Adrenal gland (tissue), 12 donors: ENCODE measurements around the gene TMEM151A. TPM values are rescaled to one million over a fixed set of nuclear protein-coding genes. Genes with fewer than 3 reads are reported as not detected.
"Not testable (repeated sequence)": the region's sequence is repeated elsewhere in the genome, so short reads cannot be mapped to it uniquely, and the experiment has no call there.

Experiments
- DNase-seq, 7 donors: peaks; one replicate each; pipeline ENCODE4 v3.0.0-alpha.2; 2019 to 2020
- H3K27ac ChIP-seq, 5 donors: fragments of 200-600 bp; sonication (generic) in 4 of 5; 1 replicate in 3 of 5; 2 replicates in 2 of 5; pipeline versions ENCODE4 v1.5.1 to v1.8.0; 2016 to 2020; ENCODE audit warnings: mild to moderate bottlenecking in 1 of 5
- H3K27me3 ChIP-seq: fragments of 200-600 bp; 2 replicates; pipeline ENCODE4 v1.8.0; 2021
- H3K36me3 ChIP-seq, 2 donors: fragments of 200-600 bp; replicated peaks in 1 of 2; 1 replicate in 1 of 2; 2 replicates in 1 of 2; pipeline versions ENCODE4 v1.5.1 to v1.8.0; 2018 to 2022
- H3K4me1 ChIP-seq, 2 donors: fragments of 200-600 bp; replicated peaks in 1 of 2; 1 replicate in 1 of 2; 2 replicates in 1 of 2; pipeline versions ENCODE4 v1.5.1 to v1.8.0; 2018 to 2021
- H3K4me3 ChIP-seq, 4 donors: fragments of 200-600 bp; sonication (generic) in 3 of 4; one replicate each; pipeline ENCODE4 v1.5.1; 2016 to 2018
- H3K9me3 ChIP-seq, 3 donors: fragments of 200-600 bp; sonication (generic) in 1 of 3; replicated peaks in 1 of 3; 1 replicate in 2 of 3; 2 replicates in 1 of 3; pipeline versions ENCODE4 v1.5.1 to v1.8.0; 2016 to 2021
- CTCF ChIP-seq, 6 experiments: fragments of 450-650 bp in 4 of 6; fragments of 200-600 bp in 2 of 6; sonication (generic) in 1 of 6; IDR thresholded peaks; 1 replicate in 5 of 6; 2 replicates in 1 of 6; pipeline versions ENCODE4 v1.5.1 to v1.8.0; 2016 to 2021; ENCODE audit warnings: antibody characterized with exemption in 6 of 6, mild to moderate bottlenecking in 2 of 6, moderate library complexity in 1 of 6
- POLR2A ChIP-seq, 2 donors: fragments of 450-650 bp; IDR thresholded peaks; one replicate each; pipeline ENCODE4 v1.6.1; 2017; ENCODE audit warnings: antibody characterized with exemption in 2 of 2, mild to moderate bottlenecking in 2 of 2, moderate library complexity in 1 of 2
- WGBS, 4 donors: extraction: QIAGEN DNeasy Blood & Tissue Kit in 2 of 4; methylation state at CpG; one replicate each; pipeline versions ENCODE4 v1.1.5 to v1.1.7; 2013 to 2017; 5-methylcytosine and 5-hydroxymethylcytosine counted together
- intact Hi-C, 2 donors: fragments of 100-400 bp; cut with DNase I; formaldehyde crosslinking; loops; one replicate each; pipeline versions ENCODE4 v1.14.1 to v1.15.0; 2022 to 2023
- polyA plus RNA-seq, 3 donors: library from polyadenylated mRNA; stranded (reverse); fragments of 200-250 nt in 2 of 3; fragments of 350-450 nt in 1 of 3; fragmentation: Illumina TruSeq in 1 of 3; extraction: RNeasy Lipid Tissue Mini Kit (QIAGEN cat#74804) in 1 of 3; gene quantifications; one replicate each; pipeline ENCODE4 v1.2.3, GENCODE V29; 2013 to 2014
- total RNA-seq, 9 donors: library from RNA; depleted of rRNA in 4 of 9; stranded (reverse); fragments of >200 nt in 4 of 9; fragments of 120-200 nt in 1 of 9; fragmentation: NEBNext Ultra II Directional in 1 of 9; extraction: Animal tissue kit (Norgen Biotek cat#: 25700) in 1 of 9; gene quantifications; one replicate each; pipeline versions ENCODE4 v1.1.0 to v1.2.4, GENCODE V29; 2013 to 2023
- donor health status: healthy with polysubstance abuse.
- donor health status: Bipolar disorder and iron deficiency.
- donor health status: DM: yes; HTN: yes; CAD: no.
- donor health status: DM: no; HTN: no; CAD: no.
- donor health status: DM: no; HTN: no; CAD: no.
- donor health status: DM: yes; HTN: yes; CAD: no.

The TMEM151A gene
- total and polyA plus RNA-seq, 12 donors: 0.07 to 6.8 (median 1.3) TPM; not detected in 3

DNA sequence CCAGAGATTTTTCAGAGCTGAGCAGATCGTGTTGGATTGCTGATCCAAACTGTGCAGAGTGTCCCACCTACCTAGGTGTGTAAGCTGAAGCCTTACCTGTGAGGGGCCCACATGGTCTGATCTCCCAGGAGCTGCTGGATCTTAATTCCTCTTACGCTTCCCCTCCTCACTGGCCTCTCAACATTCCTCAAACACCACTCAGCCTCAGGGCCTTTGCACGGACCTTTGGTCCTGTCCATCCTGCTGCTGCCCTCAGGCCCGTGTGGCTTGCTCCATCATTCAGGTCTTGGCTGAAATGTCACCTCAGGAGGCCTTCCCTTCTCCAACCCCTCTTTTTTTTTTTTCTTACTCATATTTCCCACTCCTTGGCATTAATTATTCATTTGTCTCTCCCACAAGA lies 44.4 kb upstream of the TMEM151A start:
- Histone ChIP-seq H3K4me3 (no peak overlapping the region), H3K9me3 (no peaks in the 10 kb centered on the region), H3K36me3 (peaks cover 0 to 1% of the 10 kb centered on the region in 2 donors), H3K27ac (no peak overlapping the region), H3K27me3 (no peaks in the 10 kb centered on the region), H3K4me1 (no peaks in the 10 kb centered on the region)
- no peak for TF ChIP-seq POLR2A (IDR thresholded peaks at IDR 0.05)
- TF ChIP-seq CTCF (IDR thresholded peaks at IDR 0.05): no peak
- intact Hi-C loops: no loop called here
- 87 to 99% (median 97%) methylated on average over 4 of the region's 4 CpGs for WGBS, 4 donors
- DNase-seq: no peak

GRCh38 chr11:66247801-66248200 lies 43.9 kb upstream of the TMEM151A start:
- Histone ChIP-seq H3K4me1 (no peaks in the 10 kb centered on the region), H3K4me3 (no peak overlapping the region), H3K36me3 (no peaks in the 10 kb centered on the region), H3K27me3 (no peaks in the 10 kb centered on the region), H3K9me3 (no peaks in the 10 kb centered on the region), H3K27ac (no peak overlapping the region)
- no peak for DNase-seq
- 89 to 92% (median 91%) methylated on average over 3 of the region's 3 CpGs for WGBS, 4 donors
- TF ChIP-seq POLR2A (IDR thresholded peaks at IDR 0.05) (no peak), CTCF (IDR thresholded peaks at IDR 0.05) (no peak)
- intact Hi-C loops: no loop called here

DNA sequence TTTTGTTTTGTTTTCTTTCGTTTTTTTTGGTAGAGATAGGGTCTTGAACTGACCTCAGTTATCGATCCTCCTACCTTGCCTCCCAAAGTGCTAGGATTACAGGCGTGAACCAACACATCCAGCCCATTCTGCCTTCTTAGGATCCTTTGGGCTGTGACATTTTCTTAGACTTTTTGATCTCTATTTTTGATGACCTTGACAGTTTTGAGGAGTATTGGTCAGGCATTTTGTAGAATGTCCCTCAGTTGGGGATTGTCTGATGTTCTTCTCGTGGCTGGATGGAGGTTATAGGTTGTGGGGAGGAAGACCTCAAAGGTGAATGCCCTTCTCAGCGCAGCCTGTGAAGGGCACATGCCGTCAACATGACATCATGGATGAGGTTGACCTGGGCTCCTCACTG lies 42.8 kb upstream of the TMEM151A start:
- no peak for DNase-seq
- WGBS, 4 donors: 90 to 96% (median 93%) methylated on average over 5 to 6 of the region's 6 CpGs
- no peak for TF ChIP-seq CTCF (IDR thresholded peaks at IDR 0.05)
- TF ChIP-seq POLR2A (IDR thresholded peaks at IDR 0.05): no peak
- no peak overlapping the region for H3K4me3 ChIP-seq
- no peak overlapping the region for H3K27ac ChIP-seq
- H3K27me3 ChIP-seq: no peaks in the 10 kb centered on the region
- H3K4me1 ChIP-seq: no peaks in the 10 kb centered on the region
- H3K9me3 ChIP-seq: no peaks in the 10 kb centered on the region
- H3K36me3 ChIP-seq: no peaks in the 10 kb centered on the region
- intact Hi-C loops: no loop called here

DNA sequence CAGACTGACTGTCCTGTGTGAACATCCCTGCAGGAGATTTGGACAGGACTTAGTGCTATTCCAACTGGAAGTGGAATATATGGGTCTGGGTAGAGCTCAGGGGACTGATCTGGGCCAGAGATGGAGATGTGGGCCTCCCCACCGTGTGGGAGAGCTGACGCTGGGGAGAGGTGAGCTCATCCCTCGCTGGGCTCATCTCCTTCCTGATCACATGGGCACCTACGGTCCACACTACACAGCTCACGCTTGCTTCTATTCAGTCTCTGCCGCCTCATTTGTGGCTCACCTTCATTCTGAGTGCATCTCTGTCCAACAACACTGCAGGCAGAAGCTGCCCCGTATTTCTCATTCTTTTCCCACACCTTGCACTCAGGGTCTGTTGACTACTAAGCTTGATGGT lies 39.9 kb upstream of the TMEM151A start:
- WGBS, 4 donors: 74 to 85% (median 82%) methylated on average over 7 of the region's 7 CpGs
- H3K4me3 ChIP-seq: no peak overlapping the region
- H3K4me1 ChIP-seq: peaks cover 0 to 3% of the 10 kb centered on the region in 2 donors
- no peak for TF ChIP-seq CTCF (IDR thresholded peaks at IDR 0.05)
- no peak for TF ChIP-seq POLR2A (IDR thresholded peaks at IDR 0.05)
- no peaks in the 10 kb centered on the region for H3K9me3 ChIP-seq
- intact Hi-C loops: no loop called here
- no peaks in the 10 kb centered on the region for H3K36me3 ChIP-seq
- H3K27ac ChIP-seq: no peak overlapping the region
- DNase-seq: no peak
- no peaks in the 10 kb centered on the region for H3K27me3 ChIP-seq

DNA sequence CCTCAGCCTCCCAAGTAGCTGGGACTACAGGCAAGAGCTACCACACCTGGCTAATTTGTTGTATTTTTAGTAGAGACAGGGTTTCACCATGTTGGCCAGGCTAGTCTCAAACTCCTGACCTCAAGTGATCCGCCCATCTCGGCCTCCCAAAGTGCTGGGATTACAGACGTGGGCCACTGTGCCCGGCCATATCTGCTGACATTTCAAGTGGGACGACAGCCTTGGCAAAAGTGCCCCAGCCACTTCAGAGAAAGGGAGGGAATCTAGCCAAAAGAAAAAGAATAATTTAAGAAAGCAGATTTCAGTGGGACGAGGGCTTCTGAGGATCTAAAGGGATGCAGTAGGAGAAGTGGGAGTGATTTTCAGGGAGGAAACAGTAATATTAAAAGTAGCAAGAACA lies 38.6 kb upstream of the TMEM151A start:
- 71 to 84% (median 77%) methylated on average over 6 of the region's 6 CpGs for WGBS, 4 donors
- DNase-seq, H3K9me3 ChIP-seq, intact Hi-C loops, H3K27ac ChIP-seq, H3K4me1 ChIP-seq, H3K27me3 ChIP-seq, H3K36me3 ChIP-seq, H3K4me3 ChIP-seq: not testable (repeated sequence)
